Measurements from ENCODE around the gene PTPRCAP.
"Not testable (repeated sequence)": the region's sequence is repeated elsewhere in the genome, so short reads cannot be mapped to it uniquely, and the experiment has no call there.

Gene PTPRCAP

GRCh38 chr11:67431346-67432249, 5.9 kb downstream of the PTPRCAP start:
- intact Hi-C loops (cut with micrococcal nuclease): no loop called here
- Mint-ChIP-seq H3K4me1 (ENCODE audit: low read depth) (peaks cover 32% of the 10 kb centered on the region), H3K27me3 (no peaks in the 10 kb centered on the region), H3K36me3 (ENCODE audit: low read depth) (peaks cover 84% of the 10 kb centered on the region), H3K9me3 (no peaks in the 10 kb centered on the region), H3K27ac (no peak overlapping the region), H3K4me3 (no peak overlapping the region)

GRCh38 chr11:67429722-67430121, 7.8 kb downstream of the PTPRCAP start:
- Mint-ChIP-seq H3K4me3 (no peak overlapping the region), H3K36me3 (ENCODE audit: low read depth) (peaks cover 66% of the 10 kb centered on the region), H3K27me3 (no peaks in the 10 kb centered on the region), H3K27ac (no peak overlapping the region), H3K4me1 (ENCODE audit: low read depth) (peaks cover 23% of the 10 kb centered on the region), H3K9me3 (no peaks in the 10 kb centered on the region)
- intact Hi-C loops (cut with micrococcal nuclease): loop anchor here (5.0 kb wide), 2 partner anchors 37 to 38 kb away; partner anchors contain the start of genes RAD9A and TMEM134

- no peaks in the 10 kb centered on the region for H3K9me3 Mint-ChIP-seq
- peaks cover 27% of the 10 kb centered on the region for H3K4me1 Mint-ChIP-seq (ENCODE audit: low read depth)
- H3K36me3 Mint-ChIP-seq (ENCODE audit: low read depth): peaks cover 60% of the 10 kb centered on the region
- intact Hi-C loops (cut with micrococcal nuclease): loop anchor here (5.0 kb wide), 2 partner anchors 37 to 38 kb away; partner anchors contain the start of genes RAD9A and TMEM134
- peak overlapping the region; percentile 97 for H3K4me3 Mint-ChIP-seq
- peak overlapping the region; percentile 88 for H3K27ac Mint-ChIP-seq
- H3K27me3 Mint-ChIP-seq: no peaks in the 10 kb centered on the region
These were observed 8.3 kb downstream of the PTPRCAP start for GRCh38 chr11:67429038-67429668.

GRCh38 chr11:67428052-67429001, 9.2 kb downstream of the PTPRCAP start, which contains the start of gene RPS6KB2:
TSS of gene RPS6KB2 (plus strand) at chr11:67428494. CDS start at chr11:67428546, 52 bp downstream.
- H3K4me3 Mint-ChIP-seq: peak within 1 kb of the TSS; percentile 97
- H3K27me3 Mint-ChIP-seq: no peaks in the 10 kb centered on the region
- intact Hi-C loops (cut with micrococcal nuclease): loop anchor here (5.0 kb wide), 2 partner anchors 36 to 39 kb away; partner anchors contain the start of genes RAD9A and TMEM134
- H3K4me1 Mint-ChIP-seq (ENCODE audit: low read depth): peaks cover 27% of the 10 kb centered on the region
- H3K9me3 Mint-ChIP-seq: no peaks in the 10 kb centered on the region
- H3K27ac Mint-ChIP-seq: peak within 1 kb of the TSS; percentile 88
- peaks cover 52% of the 10 kb centered on the region for H3K36me3 Mint-ChIP-seq (ENCODE audit: low read depth)

- not testable (repeated sequence) for H3K9me3 Mint-ChIP-seq, H3K27me3 Mint-ChIP-seq
- peaks cover 43% of the 10 kb centered on the region for H3K36me3 Mint-ChIP-seq (ENCODE audit: low read depth)
- peaks cover 35% of the 10 kb centered on the region for H3K4me1 Mint-ChIP-seq (ENCODE audit: low read depth)
- H3K4me3 Mint-ChIP-seq: peak overlapping the region; percentile 97
- intact Hi-C loops (cut with micrococcal nuclease): loop anchor here (5.0 kb wide), 2 partner anchors 35 to 40 kb away; partner anchors contain the start of genes RAD9A and TMEM134
- peak overlapping the region; percentile 88 for H3K27ac Mint-ChIP-seq
These were observed 10.1 kb downstream of the PTPRCAP start for GRCh38 chr11:67427364-67427859.

GRCh38 chr11:67423891-67424613, 13.4 kb downstream of the PTPRCAP start:
- Mint-ChIP-seq H3K4me1 (ENCODE audit: low read depth) (peaks cover 45% of the 10 kb centered on the region), H3K27ac (no peak overlapping the region), H3K36me3 (ENCODE audit: low read depth) (peaks cover 13% of the 10 kb centered on the region), H3K27me3 (peaks cover 19% of the 10 kb centered on the region), H3K9me3 (no peaks in the 10 kb centered on the region), H3K4me3 (no peak overlapping the region)
- intact Hi-C loops (cut with micrococcal nuclease): no loop called here

GRCh38 chr11:67423466-67423865, 14.0 kb downstream of the PTPRCAP start:
- H3K27ac Mint-ChIP-seq: peak overlapping the region; percentile 40
- H3K4me3 Mint-ChIP-seq: no peak overlapping the region
- peaks cover 25% of the 10 kb centered on the region for H3K27me3 Mint-ChIP-seq
- peaks cover 46% of the 10 kb centered on the region for H3K4me1 Mint-ChIP-seq (ENCODE audit: low read depth)
- no peaks in the 10 kb centered on the region for H3K9me3 Mint-ChIP-seq
- intact Hi-C loops (cut with micrococcal nuclease): no loop called here
- H3K36me3 Mint-ChIP-seq (ENCODE audit: low read depth): peaks cover 7% of the 10 kb centered on the region

- Mint-ChIP-seq H3K9me3 (no peaks in the 10 kb centered on the region), H3K4me1 (ENCODE audit: low read depth) (peaks cover 52% of the 10 kb centered on the region), H3K4me3 (no peak overlapping the region), H3K27me3 (peaks cover 31% of the 10 kb centered on the region), H3K36me3 (ENCODE audit: low read depth) (peaks cover 1% of the 10 kb centered on the region), H3K27ac (peak overlapping the region; percentile 40)
- intact Hi-C loops (cut with micrococcal nuclease): no loop called here
These were observed 14.6 kb downstream of the PTPRCAP start for GRCh38 chr11:67422891-67423290.

GRCh38 chr11:67421430-67422031, 16.0 kb downstream of the PTPRCAP start:
- no peaks in the 10 kb centered on the region for H3K36me3 Mint-ChIP-seq (ENCODE audit: low read depth)

GRCh38 chr11:67420646-67421429, 16.6 kb downstream of the PTPRCAP start:
- Mint-ChIP-seq H3K4me3 (peak overlapping the region; percentile 76), H3K36me3 (ENCODE audit: low read depth) (no peaks in the 10 kb centered on the region), H3K9me3 (no peaks in the 10 kb centered on the region), H3K27me3 (peaks cover 51% of the 10 kb centered on the region), H3K27ac (peak overlapping the region; percentile 51), H3K4me1 (ENCODE audit: low read depth) (peaks cover 62% of the 10 kb centered on the region)
- intact Hi-C loops (cut with micrococcal nuclease): loop anchor here (2.0 kb wide), 1 partner anchor 18 kb away; no protein-coding TSS in a partner anchor

More at GRCh38 chr11:67421430-67422031, 16.0 kb downstream of the PTPRCAP start:
- Mint-ChIP-seq H3K27me3 (peaks cover 44% of the 10 kb centered on the region), H3K9me3 (no peaks in the 10 kb centered on the region), H3K4me1 (ENCODE audit: low read depth) (peaks cover 57% of the 10 kb centered on the region), H3K27ac (peak overlapping the region; percentile 51), H3K4me3 (peak overlapping the region; percentile 76)
- intact Hi-C loops (cut with micrococcal nuclease): loop anchor here (2.0 kb wide), 1 partner anchor 19 kb away; no protein-coding TSS in a partner anchor

GRCh38 chr11:67420147-67420645, 17.3 kb downstream of the PTPRCAP start:
- H3K36me3 Mint-ChIP-seq (ENCODE audit: low read depth): no peaks in the 10 kb centered on the region
- peak overlapping the region; percentile 51 for H3K27ac Mint-ChIP-seq
- H3K4me1 Mint-ChIP-seq (ENCODE audit: low read depth): peaks cover 65% of the 10 kb centered on the region
- intact Hi-C loops (cut with micrococcal nuclease): loop anchor here (2.0 kb wide), 1 partner anchor 17 kb away; no protein-coding TSS in a partner anchor
- H3K27me3 Mint-ChIP-seq: peaks cover 53% of the 10 kb centered on the region
- H3K4me3 Mint-ChIP-seq: peak overlapping the region; percentile 76
- H3K9me3 Mint-ChIP-seq: no peaks in the 10 kb centered on the region

Measured in dendritic cell treated with granulocyte-macrophage colony-stimulating factor and Interleukin-4, amounts not matched to agents 40 ng/mL and 50 ng/mL, for 4 days (primary cell).